Dedifferentiated amniotic fluid mesenchymal stem cell (primary cell): ENCODE results near the gene ARL5A.
"Not testable (repeated sequence)": the region's sequence is repeated elsewhere in the genome, so short reads cannot be mapped to it uniquely, and the experiment has no call there.

ENCODE experiments used
- DNase-seq: peaks from one replicate; pipeline ENCODE4 v3.0.0-alpha.2; 2016; ENCODE audit errors: extremely low spot score

Gene ARL5A

GRCh38 chr2:151795646-151796240 lies 32.5 kb downstream of the ARL5A start:
- DNase-seq = no peak

GRCh38 chr2:151794422-151794821 lies 33.8 kb downstream of the ARL5A start:
- not testable (repeated sequence) for DNase-seq

- no peak for DNase-seq
Measured at GRCh38 chr2:151793123-151793522, 35.1 kb downstream of the ARL5A start.

- no peak for DNase-seq
Measured at GRCh38 chr2:151792589-151792988, 35.6 kb downstream of the ARL5A start.

- DNase-seq = no peak
Measured at GRCh38 chr2:151791545-151791944, 36.7 kb downstream of the ARL5A start.

GRCh38 chr2:151790689-151791088 lies 37.5 kb downstream of the ARL5A start:
- no peak for DNase-seq

GRCh38 chr2:151789055-151789834 lies 39.0 kb downstream of the ARL5A start:
- no peak for DNase-seq

GRCh38 chr2:151786483-151786882 lies 41.7 kb downstream of the ARL5A start:
- no peak for DNase-seq

- DNase-seq = no peak
Measured at GRCh38 chr2:151786077-151786476, 42.1 kb downstream of the ARL5A start.

GRCh38 chr2:151783133-151783520 lies 45.1 kb downstream of the ARL5A start:
- no peak for DNase-seq

GRCh38 chr2:151782378-151783132 lies 45.7 kb downstream of the ARL5A start:
- DNase-seq = no peak

GRCh38 chr2:151781642-151782041 lies 46.6 kb downstream of the ARL5A start:
- no peak for DNase-seq

GRCh38 chr2:151780938-151781337 lies 47.3 kb downstream of the ARL5A start:
- no peak for DNase-seq

- no peak for DNase-seq
Measured at GRCh38 chr2:151777935-151778334, 50.3 kb downstream of the ARL5A start.

GRCh38 chr2:151777487-151777886 lies 50.7 kb downstream of the ARL5A start:
- DNase-seq = no peak

GRCh38 chr2:151776367-151776766 lies 51.9 kb downstream of the ARL5A start:
- DNase-seq = no peak

- DNase-seq = no peak
Measured at GRCh38 chr2:151775057-151775740, 53.0 kb downstream of the ARL5A start.

- no peak for DNase-seq
Measured at GRCh38 chr2:151774506-151774905, 53.7 kb downstream of the ARL5A start.

GRCh38 chr2:151771599-151772358 lies 56.4 kb downstream of the ARL5A start:
- no peak for DNase-seq

- DNase-seq = no peak
Measured at GRCh38 chr2:151770995-151771394, 57.2 kb downstream of the ARL5A start.

GRCh38 chr2:151769606-151770005 lies 58.6 kb downstream of the ARL5A start:
- no peak for DNase-seq
